Measurements from ENCODE around the gene YAP1.

The YAP1 gene

GRCh38 chr11:102202972-102203371 is 92.7 kb downstream of the YAP1 start:
- DNase-seq: no peak

GRCh38 chr11:102204174-102204573 is 93.9 kb downstream of the YAP1 start:
- no peak for DNase-seq

GRCh38 chr11:102205805-102206204 is 95.6 kb downstream of the YAP1 start:
- no peak for DNase-seq

- no peak for DNase-seq
Measured at GRCh38 chr11:102208835-102209234, 98.6 kb downstream of the YAP1 start.

GRCh38 chr11:102214623-102215022 is 104.4 kb downstream of the YAP1 start:
- no peak for DNase-seq

GRCh38 chr11:102216433-102217075 is 106.3 kb downstream of the YAP1 start:
- DNase-seq: no peak

DNA sequence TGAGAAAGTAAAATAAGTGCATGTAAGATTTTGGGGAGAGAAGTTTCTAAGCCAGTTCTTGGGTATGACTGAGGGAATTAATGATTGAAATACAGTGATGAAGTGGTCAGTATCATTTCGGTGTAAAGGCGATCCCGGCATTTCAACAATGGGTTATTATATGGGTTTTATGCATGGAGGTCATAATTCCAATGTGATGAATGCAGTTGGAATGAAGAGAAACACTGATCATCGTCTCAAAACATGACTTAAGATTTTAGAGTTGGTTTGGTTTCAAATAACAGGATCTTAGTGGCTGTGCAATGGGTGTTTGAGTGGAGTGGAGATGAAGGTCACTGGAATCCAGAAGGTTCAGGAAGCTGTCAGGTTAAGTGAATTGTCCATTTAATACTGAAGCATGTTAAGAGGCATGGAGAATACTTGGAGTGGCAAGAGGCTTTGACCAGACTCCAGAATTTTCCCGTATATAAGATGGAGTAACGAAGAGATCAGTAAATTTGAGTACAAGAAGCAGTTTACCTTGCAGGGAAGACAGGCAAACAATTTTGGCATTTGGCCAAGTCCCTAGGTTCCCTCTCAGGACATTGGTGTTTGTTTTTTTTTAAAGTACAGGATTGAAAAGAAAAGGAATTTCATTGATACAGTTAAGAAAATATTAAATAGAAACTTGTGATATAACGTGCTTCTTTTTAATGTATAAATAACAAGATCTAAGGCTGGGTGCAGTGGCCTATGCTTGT is 110.7 kb downstream of the YAP1 start:
- no peak for DNase-seq

DNA sequence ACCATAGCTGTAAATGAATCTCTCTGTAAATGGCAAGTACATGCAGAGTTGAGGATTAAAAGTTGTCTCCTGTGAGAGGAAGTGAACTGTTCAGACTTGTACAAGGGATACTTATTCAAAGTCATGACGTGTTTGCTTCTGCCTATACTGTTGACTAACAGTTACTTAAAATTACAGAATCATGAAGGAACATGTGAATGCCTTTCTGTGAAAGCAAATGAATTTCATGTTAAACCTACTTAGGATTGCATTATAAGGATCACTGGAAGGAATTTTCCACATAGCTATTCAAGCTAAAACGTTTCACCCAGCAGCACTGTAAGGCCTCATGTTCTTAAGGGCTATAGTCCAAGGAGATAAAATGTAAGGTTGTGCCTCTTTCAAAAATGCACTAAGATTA is 113.6 kb downstream of the YAP1 start:
- DNase-seq: no peak

DNA sequence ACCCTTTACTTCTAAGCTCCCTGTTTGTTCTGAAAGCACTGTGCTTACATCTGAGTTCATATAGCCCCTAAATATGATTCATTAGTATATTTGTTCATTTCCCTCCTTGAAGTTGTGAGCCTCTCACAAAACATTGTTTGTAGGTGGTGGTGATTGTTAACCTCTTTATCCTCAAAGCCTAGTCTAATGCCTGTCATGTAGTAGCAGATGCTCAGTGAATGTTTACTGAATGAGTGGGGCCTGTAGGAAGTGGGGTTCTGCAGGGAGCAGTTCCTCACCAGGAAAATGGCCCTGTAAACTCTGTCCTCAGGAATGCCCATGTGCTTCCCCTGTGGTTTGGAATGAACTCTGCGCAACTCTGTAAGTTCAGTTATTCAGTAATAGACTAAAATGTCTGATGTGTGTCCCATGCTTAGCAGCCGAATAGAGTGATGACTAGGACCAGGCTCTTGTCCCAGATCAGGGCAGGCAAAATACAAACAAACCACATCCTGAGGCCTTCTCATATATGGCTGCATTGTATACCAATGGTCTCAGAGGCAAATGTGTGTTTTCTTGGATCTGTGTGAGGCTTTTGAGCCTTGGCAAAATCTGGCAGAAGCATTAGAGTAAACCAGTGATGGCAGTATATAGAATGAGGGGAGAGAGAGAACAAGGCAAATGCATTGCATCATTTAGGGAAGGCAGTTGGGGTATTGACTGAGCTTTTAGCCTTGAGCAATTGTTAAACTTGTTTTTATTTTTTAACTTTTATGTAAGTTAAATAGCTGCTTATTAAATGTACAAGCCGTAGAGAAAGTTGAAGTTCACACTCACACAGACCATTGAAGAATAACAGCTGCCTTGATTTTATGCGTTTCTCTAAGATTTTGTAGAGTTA is 115.7 kb downstream of the YAP1 start:
- DNase-seq: no peak

DNA sequence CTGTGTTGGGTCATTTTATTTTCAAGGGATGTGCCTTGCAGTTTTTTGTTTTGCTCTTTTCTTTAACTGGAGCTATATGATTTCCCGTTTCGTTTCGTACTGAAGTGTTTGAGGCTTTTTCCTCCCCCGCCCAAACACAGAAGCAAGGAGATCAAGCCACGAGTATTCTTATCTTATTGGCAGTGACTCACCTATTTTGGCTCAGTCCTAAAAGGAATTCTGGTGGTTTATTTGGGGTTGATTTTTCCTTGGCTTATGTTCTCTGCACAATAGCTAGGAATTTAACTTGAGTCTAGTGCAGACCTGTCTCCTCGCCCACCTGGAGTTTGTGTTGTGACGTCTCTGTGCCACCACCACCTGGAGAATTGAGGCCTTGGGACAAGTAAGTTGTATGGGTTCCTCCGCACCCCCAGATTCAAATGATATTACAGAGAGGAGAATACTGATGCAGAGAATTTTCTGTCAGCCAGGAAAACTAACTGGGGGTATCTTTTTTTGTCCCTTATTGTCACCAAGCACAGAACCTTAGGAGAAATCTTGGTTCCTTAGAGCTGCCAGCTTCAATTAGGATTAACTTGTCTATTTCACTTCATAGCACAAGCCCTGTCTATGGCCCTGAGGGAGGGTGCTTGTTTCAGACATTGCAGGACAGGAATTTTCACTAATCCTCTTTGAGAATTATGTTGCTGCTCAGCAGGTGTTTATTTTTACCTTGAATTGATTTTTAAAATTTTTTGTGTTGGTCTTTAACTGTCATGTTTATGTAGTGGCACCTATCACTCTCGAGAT is 116.6 kb downstream of the YAP1 start:
- no peak for DNase-seq

DNA sequence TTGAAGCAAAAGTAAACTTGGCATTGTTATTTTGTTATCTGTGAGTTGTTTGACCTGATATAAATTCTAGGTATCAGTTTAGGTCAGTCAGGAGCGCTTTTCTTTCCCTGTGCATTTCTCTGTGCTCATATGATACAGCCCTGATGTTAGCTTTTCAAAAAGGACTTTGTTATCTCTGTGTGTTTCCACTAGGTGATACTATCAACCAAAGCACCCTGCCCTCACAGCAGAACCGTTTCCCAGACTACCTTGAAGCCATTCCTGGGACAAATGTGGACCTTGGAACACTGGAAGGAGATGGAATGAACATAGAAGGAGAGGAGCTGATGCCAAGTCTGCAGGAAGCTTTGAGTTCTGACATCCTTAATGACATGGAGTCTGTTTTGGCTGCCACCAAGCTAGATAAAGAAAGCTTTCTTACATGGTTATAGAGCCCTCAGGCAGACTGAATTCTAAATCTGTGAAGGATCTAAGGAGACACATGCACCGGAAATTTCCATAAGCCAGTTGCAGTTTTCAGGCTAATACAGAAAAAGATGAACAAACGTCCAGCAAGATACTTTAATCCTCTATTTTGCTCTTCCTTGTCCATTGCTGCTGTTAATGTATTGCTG is 119.4 kb downstream of the YAP1 start:
- no peak for DNase-seq

- no peak for DNase-seq
Measured at GRCh38 chr11:102230186-102230585, 119.9 kb downstream of the YAP1 start.

- no peak for DNase-seq
Measured at GRCh38 chr11:102230911-102231310, 120.7 kb downstream of the YAP1 start.

GRCh38 chr11:102234779-102235439 is 124.7 kb downstream of the YAP1 start:
- no peak for DNase-seq

DNA sequence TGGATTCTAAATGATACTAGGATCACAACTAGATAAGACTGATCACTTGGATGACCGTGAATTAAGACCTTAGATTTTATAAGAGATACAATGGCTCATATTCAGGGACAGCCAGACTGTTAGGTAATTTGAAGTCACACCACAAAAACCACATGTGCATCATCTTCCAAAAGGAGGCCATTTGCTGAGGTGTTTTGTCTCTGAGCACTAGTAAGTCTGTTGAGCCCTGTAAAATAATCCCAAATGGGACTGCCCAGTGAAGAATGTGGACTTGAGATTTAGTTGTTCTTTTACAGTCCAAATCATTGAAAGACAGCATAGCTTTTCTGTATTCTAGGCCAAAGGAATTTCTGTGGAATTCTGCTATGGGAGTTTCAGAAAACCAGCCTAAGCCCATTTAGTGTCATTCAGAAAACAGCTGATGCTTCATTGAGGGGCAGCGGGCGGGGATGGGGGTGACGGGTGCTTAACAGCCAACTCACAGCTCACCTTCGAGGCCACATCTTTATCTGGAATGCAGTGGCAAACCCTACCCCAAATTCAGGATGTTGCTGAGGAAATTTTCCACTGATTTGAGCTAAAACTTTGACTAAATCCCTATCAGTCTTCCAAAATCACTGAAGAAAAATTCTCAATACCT is 127.0 kb downstream of the YAP1 start:
- DNase-seq: no peak

- DNase-seq: no peak
Measured at GRCh38 chr11:102238391-102238821, 128.2 kb downstream of the YAP1 start.

DNA sequence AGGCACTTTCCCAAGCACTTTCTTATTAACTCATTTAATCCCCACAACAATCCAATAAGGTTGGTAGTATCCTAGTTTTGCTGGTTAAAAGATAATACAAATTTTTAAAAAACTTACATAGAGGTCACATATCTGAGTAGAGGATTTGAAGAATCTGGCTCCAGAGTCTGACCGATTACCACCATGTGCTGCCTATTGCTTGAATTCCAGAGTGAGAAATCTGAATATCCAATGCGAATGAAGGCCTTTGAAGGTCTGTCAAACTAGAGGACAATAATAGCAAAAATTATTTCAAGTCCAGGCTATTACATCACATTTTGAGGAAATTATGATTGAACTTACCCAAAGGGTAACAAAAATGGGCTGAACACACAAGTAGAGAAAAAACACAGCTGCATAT is 129.2 kb downstream of the YAP1 start:
- DNase-seq: no peak

DNA sequence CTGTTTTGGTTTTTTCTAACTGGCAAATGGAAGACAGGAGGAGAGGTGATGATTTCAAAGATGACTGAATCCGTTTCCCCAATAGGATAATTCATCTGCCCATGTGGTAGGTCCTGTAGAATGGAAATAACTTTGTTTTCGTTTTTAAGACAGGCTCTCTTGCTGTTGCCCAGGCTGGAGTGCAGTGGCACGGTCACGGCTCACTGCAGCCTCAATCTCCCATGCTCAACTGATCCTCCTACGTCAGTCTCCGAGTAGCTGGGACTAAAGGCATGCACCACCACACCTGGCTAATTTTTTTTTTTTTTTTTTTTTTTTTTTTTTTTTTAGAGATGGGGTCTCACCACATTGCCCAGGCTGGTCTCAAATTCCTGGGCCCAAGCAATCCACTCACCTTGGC is 129.7 kb downstream of the YAP1 start:
- DNase-seq: no peak

DNA sequence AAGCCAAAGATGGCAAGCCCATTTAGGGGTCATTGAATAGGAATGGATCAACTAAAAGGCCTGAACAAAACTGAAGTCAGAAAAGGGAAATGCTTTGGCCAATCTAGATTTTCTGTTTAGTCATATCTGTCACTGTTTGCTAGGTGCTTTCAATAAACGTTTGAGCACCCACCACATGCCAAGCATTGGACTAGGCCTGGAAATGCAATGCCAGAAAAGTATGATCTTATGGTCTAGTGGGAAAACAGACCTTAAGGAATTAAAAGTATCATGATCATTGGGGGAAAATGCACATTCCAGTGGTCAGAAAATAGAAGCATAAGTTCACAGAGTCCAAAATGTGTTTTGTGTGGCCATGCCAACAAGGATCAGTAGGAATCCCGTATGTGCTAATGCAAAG is 130.3 kb downstream of the YAP1 start:
- no peak for DNase-seq

DNA sequence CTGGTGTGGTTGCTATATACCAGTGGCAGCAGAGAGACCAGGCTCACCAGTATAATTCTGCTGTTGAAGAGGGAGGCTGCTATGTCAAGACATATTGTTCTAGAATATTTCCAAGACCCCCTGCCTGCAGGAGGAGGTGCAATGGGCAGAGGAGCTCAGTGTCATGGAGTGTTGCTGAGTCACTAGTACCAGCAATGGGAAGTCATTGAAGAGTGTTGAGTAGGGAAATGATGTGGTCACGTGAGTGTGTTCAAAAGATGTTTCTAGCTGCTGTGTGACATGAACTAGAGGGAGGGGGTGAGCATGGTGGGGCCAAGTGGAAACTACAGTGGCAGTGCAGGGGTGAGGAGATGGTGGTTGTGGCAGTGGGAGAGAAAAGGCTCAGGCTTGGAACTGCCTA is 130.8 kb downstream of the YAP1 start:
- no peak for DNase-seq

GRCh38 chr11:102243399-102243884 is 133.2 kb downstream of the YAP1 start:
- DNase-seq: no peak

Data from T-helper 2 cell (primary cell).